D721Med (cell line): Measurements from ENCODE around the gene CNPY2.
"Not testable (repeated sequence)": the region's sequence is repeated elsewhere in the genome, so short reads cannot be mapped to it uniquely, and the experiment has no call there.

ENCODE experiments used
- DNase-seq: peaks from one replicate; pipeline ENCODE4 v3.0.0; 2011; ENCODE audit warnings: low spot score; ENCODE audit not compliant: insufficient read length
- FAIRE-seq: peaks from 2 replicates; lab custom pipeline; 2011; peaks lifted over from hg19 to GRCh38; lab: Jason Lieb, UNC
- CTCF ChIP-seq: IDR thresholded peaks from 2 replicates; pipeline ENCODE4 v1.5.1; 2012; ENCODE audit warnings: mild to moderate bottlenecking, control low read depth; ENCODE audit not compliant: insufficient read depth; ENCODE audit errors: missing control alignments

CNPY2 gene

GRCh38 chr12:56351325-56351724 is 35.5 kb upstream of the CNPY2 start:
- no peak for DNase-seq
- FAIRE-seq: no peak
- TF ChIP-seq CTCF: no peak

GRCh38 chr12:56350662-56351061 is 34.9 kb upstream of the CNPY2 start:
- DNase-seq: no peak
- TF ChIP-seq CTCF: no peak
- FAIRE-seq: no peak

- TF ChIP-seq CTCF: no peak
- FAIRE-seq (no peak), DNase-seq (no peak)
Measured at GRCh38 chr12:56348776-56349175, 33.0 kb upstream of the CNPY2 start.

- not testable (repeated sequence) for DNase-seq, FAIRE-seq
Measured at GRCh38 chr12:56347255-56347654, 31.5 kb upstream of the CNPY2 start.

GRCh38 chr12:56346675-56347074 is 30.9 kb upstream of the CNPY2 start:
- TF ChIP-seq CTCF: no peak
- DNase-seq (no peak), FAIRE-seq (no peak)

- FAIRE-seq, DNase-seq: not testable (repeated sequence)
Measured at GRCh38 chr12:56342290-56342689, 26.5 kb upstream of the CNPY2 start.

GRCh38 chr12:56341616-56342015 is 25.8 kb upstream of the CNPY2 start:
- no peak for DNase-seq
- no peak for FAIRE-seq
- no peak for TF ChIP-seq CTCF

- no peak for TF ChIP-seq CTCF
- FAIRE-seq (no peak), DNase-seq (no peak)
Measured at GRCh38 chr12:56339158-56339422, 23.3 kb upstream of the CNPY2 start.
